ENCODE data around the gene ITGBL1. TPM values are rescaled to one million over a fixed set of nuclear protein-coding genes. Genes with fewer than 3 reads are reported as not detected.

The ITGBL1 gene
- total and polyA plus RNA-seq, 8 donors = 0.24 to 50.0 (median 0.38) TPM

GRCh38 chr13:101695870-101696516, 243.5 kb downstream of the ITGBL1 start:
- no peaks in the 10 kb centered on the region for H3K36me3 ChIP-seq
- intact Hi-C loops (cut with DNase I) = no loop called here
- no peak for TF ChIP-seq CTCF (IDR thresholded peaks at IDR 0.05)
- H3K27me3 ChIP-seq = no peaks in the 10 kb centered on the region
- no peak overlapping the region for H3K27ac ChIP-seq
- no peak overlapping the region for H3K4me3 ChIP-seq
- ATAC-seq (no peak), DNase-seq (no peak)
- no peaks in the 10 kb centered on the region for H3K4me1 ChIP-seq
- no peaks in the 10 kb centered on the region for H3K9me3 ChIP-seq

- H3K4me1 ChIP-seq = no peaks in the 10 kb centered on the region
- DNase-seq (no peak), ATAC-seq (no peak)
- no peaks in the 10 kb centered on the region for H3K36me3 ChIP-seq
- intact Hi-C loops (cut with DNase I) = no loop called here
- H3K4me3 ChIP-seq = no peak overlapping the region
- no peak overlapping the region for H3K27ac ChIP-seq
- TF ChIP-seq CTCF (IDR thresholded peaks at IDR 0.05) = no peak
- H3K27me3 ChIP-seq = no peaks in the 10 kb centered on the region
- no peaks in the 10 kb centered on the region for H3K9me3 ChIP-seq
Observed at GRCh38 chr13:101697745-101698144, 245.3 kb downstream of the ITGBL1 start.

- no peaks in the 10 kb centered on the region for H3K4me1 ChIP-seq
- no peak for TF ChIP-seq CTCF (IDR thresholded peaks at IDR 0.05)
- intact Hi-C loops (cut with DNase I) = no loop called here
- no peaks in the 10 kb centered on the region for H3K9me3 ChIP-seq
- ATAC-seq (no peak), DNase-seq (no peak)
- no peak overlapping the region for H3K27ac ChIP-seq
- H3K27me3 ChIP-seq = no peaks in the 10 kb centered on the region
- H3K4me3 ChIP-seq = no peak overlapping the region
- no peaks in the 10 kb centered on the region for H3K36me3 ChIP-seq
Observed at GRCh38 chr13:101698400-101698799, 245.9 kb downstream of the ITGBL1 start.

- ATAC-seq = no peak
- no peak for DNase-seq
- intact Hi-C loops (cut with DNase I) = no loop called here
Observed at GRCh38 chr13:101700598-101700997, 248.1 kb downstream of the ITGBL1 start.

GRCh38 chr13:101703081-101703480, 250.6 kb downstream of the ITGBL1 start:
- no peak overlapping the region for H3K27ac ChIP-seq
- ATAC-seq (no peak), DNase-seq (no peak)
- H3K4me1 ChIP-seq = peaks cover 0 to 5% of the 10 kb centered on the region in 2 donors
- intact Hi-C loops (cut with DNase I) = no loop called here
- H3K9me3 ChIP-seq = no peaks in the 10 kb centered on the region
- no peaks in the 10 kb centered on the region for H3K36me3 ChIP-seq
- H3K4me3 ChIP-seq = no peak overlapping the region
- no peaks in the 10 kb centered on the region for H3K27me3 ChIP-seq
- no peak for TF ChIP-seq CTCF (IDR thresholded peaks at IDR 0.05)

More at GRCh38 chr13:101700598-101700997, 248.1 kb downstream of the ITGBL1 start:
- no peak overlapping the region for H3K27ac ChIP-seq
- no peaks in the 10 kb centered on the region for H3K4me1 ChIP-seq
- no peaks in the 10 kb centered on the region for H3K9me3 ChIP-seq
- no peak overlapping the region for H3K4me3 ChIP-seq
- H3K27me3 ChIP-seq = no peaks in the 10 kb centered on the region
- TF ChIP-seq CTCF (IDR thresholded peaks at IDR 0.05) = no peak
- H3K36me3 ChIP-seq = no peaks in the 10 kb centered on the region

Measured in left lung (tissue), 10 donors.